Activated naive CD4-positive, alpha-beta T cell treated with anti-CD3 and anti-CD28 coated beads, Interleukin-2, amount 50 U/mL, for 72 hours (primary cell): ENCODE measurements around the gene ISX. TPM values are rescaled to one million over a fixed set of nuclear protein-coding genes. Genes with fewer than 3 reads are reported as not detected.
"Not testable (repeated sequence)": the region's sequence is repeated elsewhere in the genome, so short reads cannot be mapped to it uniquely, and the experiment has no call there.

Experiments
- ATAC-seq, 2 donors: fragments of 150-1000 bp; cut with Tn5 transposase; 2 replicates each; pipeline ENCODE4 v1.10.0; 2021; ENCODE audit warnings: mild to moderate bottlenecking in 2 of 2, moderate library complexity in 2 of 2
- DNase-seq, 2 donors: peaks; one replicate each; pipeline ENCODE4 v3.0.0; 2021 to 2022; ENCODE audit warnings: low spot score in 2 of 2
- H3K27ac Mint-ChIP-seq, 2 donors: one replicate each; pipeline ENCODE4 v1.8.0; 2022; ENCODE audit warnings: mild to moderate bottlenecking in 2 of 2, mixed read lengths in 2 of 2
- H3K36me3 Mint-ChIP-seq, 2 donors: one replicate each; pipeline ENCODE4 v1.8.0; 2022; ENCODE audit warnings: mixed read lengths in 2 of 2
- H3K9me3 Mint-ChIP-seq, 2 donors: one replicate each; pipeline ENCODE4 v1.8.0; 2022; ENCODE audit warnings: mixed read lengths in 2 of 2
- total RNA-seq, 2 donors: library from RNA; stranded (reverse); gene quantifications; one replicate each; pipeline ENCODE4 v1.2.3, GENCODE V29; 2022

ISX gene
- total RNA-seq, 2 donors from 2014 or later = not detected

GRCh38 chr22:35045451-35045850, 20.5 kb upstream of the ISX start:
- DNase-seq (no peak), ATAC-seq (no peak)
- Mint-ChIP-seq H3K27ac (no peak overlapping the region), H3K9me3 (no peaks in the 10 kb centered on the region), H3K36me3 (no peaks in the 10 kb centered on the region)

GRCh38 chr22:35046744-35047462, 19.1 kb upstream of the ISX start:
- ATAC-seq (no peak), DNase-seq (no peak)
- Mint-ChIP-seq H3K9me3 (no peaks in the 10 kb centered on the region), H3K27ac (no peak overlapping the region), H3K36me3 (no peaks in the 10 kb centered on the region)

GRCh38 chr22:35050038-35050437, 15.9 kb upstream of the ISX start:
- not testable (repeated sequence) for H3K9me3 Mint-ChIP-seq, H3K27ac Mint-ChIP-seq, DNase-seq, ATAC-seq, H3K36me3 Mint-ChIP-seq

- Mint-ChIP-seq H3K27ac (no peak overlapping the region), H3K9me3 (no peaks in the 10 kb centered on the region), H3K36me3 (no peaks in the 10 kb centered on the region)
- DNase-seq = no peak
- ATAC-seq = no peak
Observed at GRCh38 chr22:35051013-35051535, 14.9 kb upstream of the ISX start.

- DNase-seq (no peak), ATAC-seq (peak; percentile 28 to 93)
- Mint-ChIP-seq H3K9me3 (no peaks in the 10 kb centered on the region), H3K27ac (no peak overlapping the region), H3K36me3 (no peaks in the 10 kb centered on the region)
Observed at GRCh38 chr22:35051791-35052190, 14.2 kb upstream of the ISX start.

- DNase-seq (no peak), ATAC-seq (no peak)
- no peak overlapping the region for H3K27ac Mint-ChIP-seq
- H3K36me3 Mint-ChIP-seq = no peaks in the 10 kb centered on the region
- H3K9me3 Mint-ChIP-seq = no peaks in the 10 kb centered on the region
Observed at GRCh38 chr22:35053060-35053835, 12.7 kb upstream of the ISX start.

GRCh38 chr22:35054064-35054463, 11.9 kb upstream of the ISX start:
- Mint-ChIP-seq H3K36me3 (no peaks in the 10 kb centered on the region), H3K27ac (no peak overlapping the region), H3K9me3 (no peaks in the 10 kb centered on the region)
- no peak for DNase-seq
- peak; percentile 54 to 81 for ATAC-seq

GRCh38 chr22:35056486-35056885, 9.5 kb upstream of the ISX start:
- Mint-ChIP-seq H3K36me3 (no peaks in the 10 kb centered on the region), H3K9me3 (peaks cover 4 to 8% of the 10 kb centered on the region in 2 donors), H3K27ac (no peak overlapping the region)
- no peak for DNase-seq
- ATAC-seq = no peak

GRCh38 chr22:35057155-35057554, 8.8 kb upstream of the ISX start:
- peaks cover 4 to 8% of the 10 kb centered on the region in 2 donors for H3K9me3 Mint-ChIP-seq
- H3K27ac Mint-ChIP-seq = no peak overlapping the region
- ATAC-seq (no peak), DNase-seq (no peak)
- no peaks in the 10 kb centered on the region for H3K36me3 Mint-ChIP-seq

- Mint-ChIP-seq H3K9me3 (peaks cover 4 to 8% of the 10 kb centered on the region in 2 donors), H3K36me3 (no peaks in the 10 kb centered on the region), H3K27ac (no peak overlapping the region)
- DNase-seq = no peak
- ATAC-seq = no peak
Observed at GRCh38 chr22:35059632-35060031, 6.3 kb upstream of the ISX start.

- H3K9me3 Mint-ChIP-seq = peaks cover 2 to 5% of the 10 kb centered on the region in 2 donors
- peak; percentile 35 to 47 for ATAC-seq
- DNase-seq = no peak
- H3K27ac Mint-ChIP-seq = no peak overlapping the region
- no peaks in the 10 kb centered on the region for H3K36me3 Mint-ChIP-seq
Observed at GRCh38 chr22:35064664-35065063, 1.3 kb upstream of the ISX start.

GRCh38 chr22:35065183-35065582, 775 bp upstream of the ISX start:
- no peak for DNase-seq
- Mint-ChIP-seq H3K27ac (no peak overlapping the region), H3K9me3 (peaks cover 0 to 3% of the 10 kb centered on the region in 2 donors), H3K36me3 (no peaks in the 10 kb centered on the region)
- ATAC-seq = no peak

GRCh38 chr22:35066768-35067167, 810 bp downstream of the ISX start:
- H3K36me3 Mint-ChIP-seq = no peaks in the 10 kb centered on the region
- ATAC-seq (no peak), DNase-seq (no peak)
- H3K27ac Mint-ChIP-seq = no peak overlapping the region
- no peaks in the 10 kb centered on the region for H3K9me3 Mint-ChIP-seq

GRCh38 chr22:35069541-35069940, 3.6 kb downstream of the ISX start:
- ATAC-seq (no peak), DNase-seq (no peak)
- Mint-ChIP-seq H3K9me3 (peaks cover 0 to 5% of the 10 kb centered on the region in 2 donors), H3K27ac (no peak overlapping the region), H3K36me3 (no peaks in the 10 kb centered on the region)

- ATAC-seq (no peak), DNase-seq (no peak)
- H3K9me3 Mint-ChIP-seq = peaks cover 0 to 11% of the 10 kb centered on the region in 2 donors
- no peak overlapping the region for H3K27ac Mint-ChIP-seq
- H3K36me3 Mint-ChIP-seq = no peaks in the 10 kb centered on the region
Observed at GRCh38 chr22:35070451-35071093, 4.6 kb downstream of the ISX start.

GRCh38 chr22:35071784-35072183, 5.8 kb downstream of the ISX start:
- Mint-ChIP-seq H3K36me3 (no peaks in the 10 kb centered on the region), H3K9me3 (peaks cover 0 to 11% of the 10 kb centered on the region in 2 donors), H3K27ac (no peak overlapping the region)
- ATAC-seq (no peak), DNase-seq (no peak)

GRCh38 chr22:35072925-35073324, 7.0 kb downstream of the ISX start:
- H3K36me3 Mint-ChIP-seq = no peaks in the 10 kb centered on the region
- ATAC-seq = no peak
- no peak overlapping the region for H3K27ac Mint-ChIP-seq

More at GRCh38 chr22:35072925-35073324, 7.0 kb downstream of the ISX start:
- DNase-seq = no peak
- H3K9me3 Mint-ChIP-seq = peaks cover 0 to 11% of the 10 kb centered on the region in 2 donors
